ENCODE results near the gene PKN2.
"Not testable (repeated sequence)": the region's sequence is repeated elsewhere in the genome, so short reads cannot be mapped to it uniquely, and the experiment has no call there.

Gene PKN2

DNA sequence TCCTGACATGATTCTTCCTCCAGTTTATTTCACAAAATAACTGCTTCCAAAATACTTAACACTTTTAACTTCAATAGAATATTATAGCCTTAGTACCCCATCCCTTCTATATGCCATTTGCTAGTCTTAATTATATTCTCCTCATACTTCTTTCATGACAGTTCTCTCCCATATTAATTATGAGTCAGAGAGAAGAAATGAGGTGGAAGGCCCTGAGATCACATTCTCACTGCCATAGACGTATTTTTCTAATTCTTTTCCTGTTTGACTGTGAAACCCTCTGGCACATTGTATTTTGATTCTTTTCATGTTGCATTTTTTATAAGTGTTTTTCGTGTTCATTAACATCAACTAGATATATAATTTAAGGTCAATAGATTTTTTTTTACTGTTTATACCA lies 118.9 kb downstream of the PKN2 start:
- TF ChIP-seq, protein P1, sequence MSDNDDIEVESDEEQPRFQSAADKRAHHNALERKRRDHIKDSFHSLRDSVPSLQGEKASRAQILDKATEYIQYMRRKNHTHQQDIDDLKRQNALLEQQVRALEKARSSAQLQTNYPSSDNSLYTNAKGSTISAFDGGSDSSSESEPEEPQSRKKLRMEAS (IDR thresholded peaks at IDR 0.05; ENCODE audit: low read depth, low read length) = no peak
- TF ChIP-seq MYC (IDR thresholded peaks at IDR 0.05; ENCODE audit: low read depth, low read length) = no peak
- TF ChIP-seq POLR2A (IDR thresholded peaks at IDR 0.05; ENCODE audit: extremely low read depth, insufficient read length) = no peak
- TF ChIP-seq, protein P2, sequence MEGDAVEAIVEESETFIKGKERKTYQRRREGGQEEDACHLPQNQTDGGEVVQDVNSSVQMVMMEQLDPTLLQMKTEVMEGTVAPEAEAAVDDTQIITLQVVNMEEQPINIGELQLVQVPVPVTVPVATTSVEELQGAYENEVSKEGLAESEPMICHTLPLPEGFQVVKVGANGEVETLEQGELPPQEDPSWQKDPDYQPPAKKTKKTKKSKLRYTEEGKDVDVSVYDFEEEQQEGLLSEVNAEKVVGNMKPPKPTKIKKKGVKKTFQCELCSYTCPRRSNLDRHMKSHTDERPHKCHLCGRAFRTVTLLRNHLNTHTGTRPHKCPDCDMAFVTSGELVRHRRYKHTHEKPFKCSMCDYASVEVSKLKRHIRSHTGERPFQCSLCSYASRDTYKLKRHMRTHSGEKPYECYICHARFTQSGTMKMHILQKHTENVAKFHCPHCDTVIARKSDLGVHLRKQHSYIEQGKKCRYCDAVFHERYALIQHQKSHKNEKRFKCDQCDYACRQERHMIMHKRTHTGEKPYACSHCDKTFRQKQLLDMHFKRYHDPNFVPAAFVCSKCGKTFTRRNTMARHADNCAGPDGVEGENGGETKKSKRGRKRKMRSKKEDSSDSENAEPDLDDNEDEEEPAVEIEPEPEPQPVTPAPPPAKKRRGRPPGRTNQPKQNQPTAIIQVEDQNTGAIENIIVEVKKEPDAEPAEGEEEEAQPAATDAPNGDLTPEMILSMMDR (IDR thresholded peaks at IDR 0.05; ENCODE audit: low read depth, low read length) = no peak
- no peak overlapping the region for H3K4me3 ChIP-seq (ENCODE audit: low read depth, low read length)
- DNase-seq (ENCODE audit: low read depth) = no peak

DNA sequence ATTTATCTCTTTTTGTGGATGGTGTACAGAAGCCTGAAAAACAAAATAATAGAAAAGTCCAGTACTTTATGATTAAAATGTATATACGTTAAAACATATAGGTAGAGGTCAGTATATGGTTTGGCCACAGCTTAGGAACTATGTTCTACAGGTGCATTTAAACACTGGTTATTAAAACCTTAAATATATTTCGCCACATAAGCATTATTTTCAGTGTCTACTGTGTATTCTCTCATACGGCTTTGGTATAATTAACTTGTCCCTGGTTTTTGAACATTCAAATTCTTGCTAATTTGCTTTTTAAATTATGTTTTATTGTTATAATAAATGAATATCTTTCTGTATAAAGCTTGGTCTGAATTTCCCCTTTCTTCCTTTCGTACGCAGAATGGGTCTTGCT lies 119.4 kb downstream of the PKN2 start:
- TF ChIP-seq MYC (IDR thresholded peaks at IDR 0.05; ENCODE audit: low read depth, low read length) (no peak), POLR2A (IDR thresholded peaks at IDR 0.05; ENCODE audit: extremely low read depth, insufficient read length) (no peak)
- DNase-seq (ENCODE audit: low read depth) = no peak
- H3K4me3 ChIP-seq (ENCODE audit: low read depth, low read length) = no peak overlapping the region

DNA sequence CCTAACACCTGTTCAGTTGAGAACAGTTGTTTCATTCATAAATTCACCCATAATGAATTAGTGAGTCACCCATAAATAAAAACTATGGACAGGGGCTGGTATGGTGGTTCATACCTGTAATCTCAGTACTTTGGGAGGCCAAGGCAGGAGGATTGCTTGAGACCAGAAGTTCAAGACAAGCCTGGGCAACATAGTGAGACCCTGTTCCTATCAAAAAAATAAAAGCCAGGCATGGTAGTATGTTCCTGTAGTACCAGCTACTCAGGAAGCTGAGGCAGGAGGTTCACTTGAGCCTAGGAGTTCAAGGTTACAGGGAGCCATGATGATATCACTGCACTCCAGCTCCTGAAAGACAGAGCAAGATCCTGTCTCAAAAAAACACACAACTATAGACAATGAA lies 128.3 kb downstream of the PKN2 start:
- TF ChIP-seq, protein P1 (IDR thresholded peaks at IDR 0.05; ENCODE audit: low read depth, low read length) = no peak
- TF ChIP-seq, protein P2 (IDR thresholded peaks at IDR 0.05; ENCODE audit: low read depth, low read length) = no peak
- no peak for TF ChIP-seq POLR2A (IDR thresholded peaks at IDR 0.05; ENCODE audit: extremely low read depth, insufficient read length)
- no peak for TF ChIP-seq MYC (IDR thresholded peaks at IDR 0.05; ENCODE audit: low read depth, low read length)
- no peak overlapping the region for H3K4me3 ChIP-seq (ENCODE audit: low read depth, low read length)
- no peak for DNase-seq (ENCODE audit: low read depth)

DNA sequence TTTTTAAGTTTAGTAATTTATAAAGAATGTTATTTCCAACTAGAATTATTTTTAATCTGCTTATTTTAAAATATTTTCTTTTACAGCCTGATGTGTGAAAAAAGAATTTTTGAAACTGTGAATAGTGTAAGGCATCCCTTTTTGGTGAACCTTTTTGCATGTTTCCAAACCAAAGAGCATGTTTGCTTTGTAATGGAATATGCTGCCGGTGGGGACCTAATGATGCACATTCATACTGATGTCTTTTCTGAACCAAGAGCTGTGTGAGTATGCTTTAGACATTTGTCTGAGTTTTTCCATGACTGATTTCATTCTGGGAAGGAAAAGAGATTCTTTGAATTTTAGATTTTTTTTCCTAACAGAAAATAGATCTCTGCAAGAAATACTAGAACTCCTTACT lies 129.4 kb downstream of the PKN2 start:
- DNase-seq (ENCODE audit: low read depth) = no peak
- no peak overlapping the region for H3K4me3 ChIP-seq (ENCODE audit: low read depth, low read length)
- TF ChIP-seq, protein P1 (IDR thresholded peaks at IDR 0.05; ENCODE audit: low read depth, low read length) = no peak
- TF ChIP-seq POLR2A (IDR thresholded peaks at IDR 0.05; ENCODE audit: extremely low read depth, insufficient read length) (no peak), MYC (IDR thresholded peaks at IDR 0.05; ENCODE audit: low read depth, low read length) (no peak)
- TF ChIP-seq, protein P2 (IDR thresholded peaks at IDR 0.05; ENCODE audit: low read depth, low read length) = no peak

DNA sequence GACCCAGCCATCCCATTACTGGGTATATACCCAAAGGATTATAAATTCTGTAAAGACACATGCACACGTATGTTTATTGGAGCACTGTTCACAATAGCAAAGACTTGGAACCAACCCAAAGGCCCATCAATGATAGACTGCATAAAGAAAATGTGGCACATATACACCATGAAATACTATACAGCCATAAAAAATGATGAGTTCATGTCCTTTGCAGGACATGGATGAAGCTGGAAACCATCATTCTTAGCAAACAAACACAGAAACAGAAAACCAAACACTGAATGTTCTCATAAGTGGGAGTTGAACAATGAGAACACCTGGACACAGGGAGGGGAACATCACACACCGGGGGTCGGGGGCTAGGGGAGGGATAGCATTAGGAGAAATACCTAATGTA lies 135.6 kb downstream of the PKN2 start:
- H3K4me3 ChIP-seq (ENCODE audit: low read depth, low read length); DNase-seq (ENCODE audit: low read depth): not testable (repeated sequence)

DNA sequence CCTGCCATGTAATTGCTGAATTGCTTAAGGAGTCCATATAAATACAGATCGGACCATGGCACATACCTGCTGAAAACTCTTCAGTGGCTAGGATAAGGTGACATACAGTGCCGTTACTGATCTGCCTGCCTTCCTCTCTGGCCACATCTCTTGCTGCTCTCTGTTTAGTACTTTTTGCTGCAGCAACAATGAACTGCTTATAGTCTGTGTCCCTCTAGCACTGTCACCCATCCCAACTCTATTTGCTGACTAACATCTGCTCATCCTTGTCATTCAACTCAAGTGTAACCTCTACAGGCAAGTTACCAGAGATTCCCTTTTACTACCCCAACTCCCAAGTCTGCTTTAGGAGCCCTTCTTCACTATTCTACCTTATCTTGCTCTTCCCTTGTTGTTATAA lies 141.6 kb downstream of the PKN2 start:
- DNase-seq (ENCODE audit: low read depth) = no peak
- TF ChIP-seq MYC (IDR thresholded peaks at IDR 0.05; ENCODE audit: low read depth, low read length) (no peak), POLR2A (IDR thresholded peaks at IDR 0.05; ENCODE audit: extremely low read depth, insufficient read length) (no peak)
- TF ChIP-seq, protein P1 (IDR thresholded peaks at IDR 0.05; ENCODE audit: low read depth, low read length) = no peak
- TF ChIP-seq, protein P2 (IDR thresholded peaks at IDR 0.05; ENCODE audit: low read depth, low read length) = no peak
- H3K4me3 ChIP-seq (ENCODE audit: low read depth, low read length) = no peak overlapping the region

DNA sequence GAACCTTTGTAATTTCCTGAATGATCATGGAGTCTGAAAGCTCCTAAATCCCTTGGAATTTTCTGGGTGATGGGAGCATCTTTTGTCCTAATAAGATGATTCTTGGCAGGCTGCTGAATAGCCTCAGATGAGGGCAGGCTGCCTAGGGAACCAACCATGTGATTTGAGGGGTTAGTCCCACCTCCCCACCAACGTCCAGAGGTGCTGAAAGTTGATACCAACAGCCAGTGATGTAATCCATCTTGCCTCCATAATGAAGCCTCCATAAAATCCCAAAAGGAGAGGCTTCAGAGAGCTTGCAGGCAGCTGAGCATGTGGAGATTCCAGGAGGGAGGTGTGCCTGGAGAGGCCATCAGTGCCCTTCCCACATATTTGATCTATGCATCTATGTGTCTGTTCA lies 163.6 kb downstream of the PKN2 start:
- no peak overlapping the region for H3K4me3 ChIP-seq (ENCODE audit: low read depth, low read length)
- TF ChIP-seq, protein P2 (IDR thresholded peaks at IDR 0.05; ENCODE audit: low read depth, low read length) = no peak
- TF ChIP-seq, protein P1 (IDR thresholded peaks at IDR 0.05; ENCODE audit: low read depth, low read length) = no peak
- TF ChIP-seq POLR2A (IDR thresholded peaks at IDR 0.05; ENCODE audit: extremely low read depth, insufficient read length) = no peak
- no peak for TF ChIP-seq MYC (IDR thresholded peaks at IDR 0.05; ENCODE audit: low read depth, low read length)
- no peak for DNase-seq (ENCODE audit: low read depth)
